ENCODE measurements around the gene ADK. TPM values are rescaled to one million over a fixed set of nuclear protein-coding genes. Genes with fewer than 3 reads are reported as not detected.

Gene ADK
- total and polyA plus RNA-seq, 2 experiments from 2014 or later = 39.9 to 53.0 TPM

DNA sequence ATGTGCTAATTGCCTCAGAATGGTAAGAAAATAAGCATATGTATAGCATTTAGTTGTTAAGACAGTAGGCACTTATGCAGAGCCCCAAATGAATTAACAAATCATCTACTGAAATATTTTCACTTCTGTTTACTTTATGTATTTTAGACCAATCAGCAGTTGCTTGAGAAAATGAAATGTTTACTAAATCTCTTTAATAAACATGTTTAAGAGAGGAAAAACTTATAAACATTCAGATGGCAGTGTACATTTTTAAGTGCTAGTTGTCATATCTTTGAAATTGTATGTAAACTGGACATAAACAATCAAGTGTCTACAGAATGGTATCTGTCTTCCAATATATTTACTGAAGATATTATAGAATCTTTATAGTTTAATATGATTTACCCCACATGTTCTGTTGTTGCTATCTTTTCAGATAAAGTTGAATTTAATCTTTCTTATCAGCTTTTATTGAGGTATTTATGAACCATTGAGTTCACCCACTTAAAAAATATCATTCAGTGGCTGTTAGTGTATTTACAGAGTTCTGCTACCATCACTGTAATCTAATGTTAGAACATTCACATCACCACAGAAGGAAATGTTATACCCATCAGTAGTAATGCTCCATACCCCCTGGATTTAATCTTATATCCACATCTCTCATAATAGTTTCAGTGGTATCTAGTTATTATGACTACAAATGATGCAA is 264.3 kb downstream of the ADK start:
- peaks cover 33% of the 10 kb centered on the region for H3K4me1 Mint-ChIP-seq
- Histone ChIP-seq H3K27me3 (ENCODE audit: insufficient read depth) (no peaks in the 10 kb centered on the region), H3K27ac (ENCODE audit: low read depth) (no peak overlapping the region), H4K20me1 (replicated peaks; ENCODE audit: insufficient read depth) (no peaks in the 10 kb centered on the region), H3K4me1 (ENCODE audit: insufficient read depth) (peaks cover 42% of the 10 kb centered on the region), H3K79me2 (replicated peaks; ENCODE audit: insufficient read depth) (no peaks in the 10 kb centered on the region), H3K36me3 (ENCODE audit: insufficient read depth) (no peaks in the 10 kb centered on the region), H3F3A (replicated peaks; ENCODE audit: low read depth) (no peaks in the 10 kb centered on the region), H3K9me2 (ENCODE audit: insufficient read depth) (no peaks in the 10 kb centered on the region), H2AFZ (no peak overlapping the region), H3K4me3 (no peak overlapping the region), H3K4me2 (peak overlapping the region; percentile 56)
- H3K4me3 Mint-ChIP-seq = no peak overlapping the region
- ATAC-seq = no peak
- H3K27me3 Mint-ChIP-seq (ENCODE audit: insufficient read depth, low read depth, poor library complexity) = no peaks in the 10 kb centered on the region
- peaks cover 19% of the 10 kb centered on the region for H3K36me3 Mint-ChIP-seq (ENCODE audit: low read depth)
- DNase-seq (ENCODE audit: low spot score) = no peak
- H3K27ac Mint-ChIP-seq = peak overlapping the region; percentile 58; the same call in 1 of the 2 replicates
- H3K9me3 Mint-ChIP-seq = peaks cover 9% of the 10 kb centered on the region; the same call in 2 of the 3 replicates
- no peak for TF ChIP-seq EZH2phosphoT487 (IDR thresholded peaks at IDR 0.05; ENCODE audit: unreplicated experiment)
- TF ChIP-seq EZH2 (IDR thresholded peaks at IDR 0.05; ENCODE audit: low read depth, unreplicated experiment) = no peak
- no peak for TF ChIP-seq JUNB (IDR thresholded peaks at IDR 0.05; ENCODE audit: unreplicated experiment)
- no peak for TF ChIP-seq STAT1 (IDR thresholded peaks at IDR 0.05; ENCODE audit: unreplicated experiment)
- no peak for TF ChIP-seq CREB1 (CRISPR knock-in tag; IDR thresholded peaks at IDR 0.05; ENCODE audit: low read depth)
- TF ChIP-seq ZNF114 (CRISPR knock-in tag; IDR thresholded peaks at IDR 0.05) = no peak
- TF ChIP-seq POLR2AphosphoS5 (IDR thresholded peaks at IDR 0.05; ENCODE audit: low read depth) = no peak
- TF ChIP-seq, protein P1, sequence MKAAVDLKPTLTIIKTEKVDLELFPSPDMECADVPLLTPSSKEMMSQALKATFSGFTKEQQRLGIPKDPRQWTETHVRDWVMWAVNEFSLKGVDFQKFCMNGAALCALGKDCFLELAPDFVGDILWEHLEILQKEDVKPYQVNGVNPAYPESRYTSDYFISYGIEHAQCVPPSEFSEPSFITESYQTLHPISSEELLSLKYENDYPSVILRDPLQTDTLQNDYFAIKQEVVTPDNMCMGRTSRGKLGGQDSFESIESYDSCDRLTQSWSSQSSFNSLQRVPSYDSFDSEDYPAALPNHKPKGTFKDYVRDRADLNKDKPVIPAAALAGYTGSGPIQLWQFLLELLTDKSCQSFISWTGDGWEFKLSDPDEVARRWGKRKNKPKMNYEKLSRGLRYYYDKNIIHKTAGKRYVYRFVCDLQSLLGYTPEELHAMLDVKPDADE (IDR thresholded peaks at IDR 0.05) = no peak
- TF ChIP-seq ZNF331 (CRISPR knock-in tag; IDR thresholded peaks at IDR 0.05; ENCODE audit: low read depth) = no peak
- TF ChIP-seq, protein P2, sequence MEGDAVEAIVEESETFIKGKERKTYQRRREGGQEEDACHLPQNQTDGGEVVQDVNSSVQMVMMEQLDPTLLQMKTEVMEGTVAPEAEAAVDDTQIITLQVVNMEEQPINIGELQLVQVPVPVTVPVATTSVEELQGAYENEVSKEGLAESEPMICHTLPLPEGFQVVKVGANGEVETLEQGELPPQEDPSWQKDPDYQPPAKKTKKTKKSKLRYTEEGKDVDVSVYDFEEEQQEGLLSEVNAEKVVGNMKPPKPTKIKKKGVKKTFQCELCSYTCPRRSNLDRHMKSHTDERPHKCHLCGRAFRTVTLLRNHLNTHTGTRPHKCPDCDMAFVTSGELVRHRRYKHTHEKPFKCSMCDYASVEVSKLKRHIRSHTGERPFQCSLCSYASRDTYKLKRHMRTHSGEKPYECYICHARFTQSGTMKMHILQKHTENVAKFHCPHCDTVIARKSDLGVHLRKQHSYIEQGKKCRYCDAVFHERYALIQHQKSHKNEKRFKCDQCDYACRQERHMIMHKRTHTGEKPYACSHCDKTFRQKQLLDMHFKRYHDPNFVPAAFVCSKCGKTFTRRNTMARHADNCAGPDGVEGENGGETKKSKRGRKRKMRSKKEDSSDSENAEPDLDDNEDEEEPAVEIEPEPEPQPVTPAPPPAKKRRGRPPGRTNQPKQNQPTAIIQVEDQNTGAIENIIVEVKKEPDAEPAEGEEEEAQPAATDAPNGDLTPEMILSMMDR (conservative IDR thresholded peaks at IDR 0.05; ENCODE audit: low read depth in 2 of 2) = no peak
- no peak for TF ChIP-seq NANOG (IDR thresholded peaks at IDR 0.05; ENCODE audit: borderline replicate concordance)
- TF ChIP-seq, protein P3, sequence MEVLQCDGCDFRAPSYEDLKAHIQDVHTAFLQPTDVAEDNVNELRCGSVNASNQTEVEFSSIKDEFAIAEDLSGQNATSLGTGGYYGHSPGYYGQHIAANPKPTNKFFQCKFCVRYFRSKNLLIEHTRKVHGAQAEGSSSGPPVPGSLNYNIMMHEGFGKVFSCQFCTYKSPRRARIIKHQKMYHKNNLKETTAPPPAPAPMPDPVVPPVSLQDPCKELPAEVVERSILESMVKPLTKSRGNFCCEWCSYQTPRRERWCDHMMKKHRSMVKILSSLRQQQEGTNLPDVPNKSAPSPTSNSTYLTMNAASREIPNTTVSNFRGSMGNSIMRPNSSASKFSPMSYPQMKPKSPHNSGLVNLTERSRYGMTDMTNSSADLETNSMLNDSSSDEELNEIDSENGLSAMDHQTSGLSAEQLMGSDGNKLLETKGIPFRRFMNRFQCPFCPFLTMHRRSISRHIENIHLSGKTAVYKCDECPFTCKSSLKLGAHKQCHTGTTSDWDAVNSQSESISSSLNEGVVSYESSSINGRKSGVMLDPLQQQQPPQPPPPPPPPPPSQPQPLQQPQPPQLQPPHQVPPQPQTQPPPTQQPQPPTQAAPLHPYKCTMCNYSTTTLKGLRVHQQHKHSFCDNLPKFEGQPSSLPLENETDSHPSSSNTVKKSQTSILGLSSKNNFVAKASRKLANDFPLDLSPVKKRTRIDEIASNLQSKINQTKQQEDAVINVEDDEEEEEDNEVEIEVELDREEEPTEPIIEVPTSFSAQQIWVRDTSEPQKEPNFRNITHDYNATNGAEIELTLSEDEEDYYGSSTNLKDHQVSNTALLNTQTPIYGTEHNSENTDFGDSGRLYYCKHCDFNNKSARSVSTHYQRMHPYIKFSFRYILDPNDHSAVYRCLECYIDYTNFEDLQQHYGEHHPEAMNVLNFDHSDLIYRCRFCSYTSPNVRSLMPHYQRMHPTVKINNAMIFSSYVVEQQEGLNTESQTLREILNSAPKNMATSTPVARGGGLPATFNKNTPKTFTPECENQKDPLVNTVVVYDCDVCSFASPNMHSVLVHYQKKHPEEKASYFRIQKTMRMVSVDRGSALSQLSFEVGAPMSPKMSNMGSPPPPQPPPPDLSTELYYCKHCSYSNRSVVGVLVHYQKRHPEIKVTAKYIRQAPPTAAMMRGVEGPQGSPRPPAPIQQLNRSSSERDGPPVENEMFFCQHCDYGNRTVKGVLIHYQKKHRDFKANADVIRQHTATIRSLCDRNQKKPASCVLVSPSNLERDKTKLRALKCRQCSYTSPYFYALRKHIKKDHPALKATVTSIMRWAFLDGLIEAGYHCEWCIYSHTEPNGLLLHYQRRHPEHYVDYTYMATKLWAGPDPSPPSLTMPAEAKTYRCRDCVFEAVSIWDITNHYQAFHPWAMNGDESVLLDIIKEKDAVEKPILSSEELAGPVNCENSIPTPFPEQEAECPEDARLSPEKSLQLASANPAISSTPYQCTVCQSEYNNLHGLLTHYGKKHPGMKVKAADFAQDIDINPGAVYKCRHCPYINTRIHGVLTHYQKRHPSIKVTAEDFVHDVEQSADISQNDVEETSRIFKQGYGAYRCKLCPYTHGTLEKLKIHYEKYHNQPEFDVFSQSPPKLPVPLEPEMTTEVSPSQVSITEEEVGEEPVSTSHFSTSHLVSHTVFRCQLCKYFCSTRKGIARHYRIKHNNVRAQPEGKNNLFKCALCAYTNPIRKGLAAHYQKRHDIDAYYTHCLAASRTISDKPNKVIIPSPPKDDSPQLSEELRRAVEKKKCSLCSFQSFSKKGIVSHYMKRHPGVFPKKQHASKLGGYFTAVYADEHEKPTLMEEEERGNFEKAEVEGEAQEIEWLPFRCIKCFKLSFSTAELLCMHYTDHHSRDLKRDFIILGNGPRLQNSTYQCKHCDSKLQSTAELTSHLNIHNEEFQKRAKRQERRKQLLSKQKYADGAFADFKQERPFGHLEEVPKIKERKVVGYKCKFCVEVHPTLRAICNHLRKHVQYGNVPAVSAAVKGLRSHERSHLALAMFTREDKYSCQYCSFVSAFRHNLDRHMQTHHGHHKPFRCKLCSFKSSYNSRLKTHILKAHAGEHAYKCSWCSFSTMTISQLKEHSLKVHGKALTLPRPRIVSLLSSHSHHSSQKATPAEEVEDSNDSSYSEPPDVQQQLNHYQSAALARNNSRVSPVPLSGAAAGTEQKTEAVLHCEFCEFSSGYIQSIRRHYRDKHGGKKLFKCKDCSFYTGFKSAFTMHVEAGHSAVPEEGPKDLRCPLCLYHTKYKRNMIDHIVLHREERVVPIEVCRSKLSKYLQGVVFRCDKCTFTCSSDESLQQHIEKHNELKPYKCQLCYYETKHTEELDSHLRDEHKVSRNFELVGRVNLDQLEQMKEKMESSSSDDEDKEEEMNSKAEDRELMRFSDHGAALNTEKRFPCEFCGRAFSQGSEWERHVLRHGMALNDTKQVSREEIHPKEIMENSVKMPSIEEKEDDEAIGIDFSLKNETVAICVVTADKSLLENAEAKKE (CRISPR knock-in tag; IDR thresholded peaks at IDR 0.05) = no peak
- TF ChIP-seq, protein P4, sequence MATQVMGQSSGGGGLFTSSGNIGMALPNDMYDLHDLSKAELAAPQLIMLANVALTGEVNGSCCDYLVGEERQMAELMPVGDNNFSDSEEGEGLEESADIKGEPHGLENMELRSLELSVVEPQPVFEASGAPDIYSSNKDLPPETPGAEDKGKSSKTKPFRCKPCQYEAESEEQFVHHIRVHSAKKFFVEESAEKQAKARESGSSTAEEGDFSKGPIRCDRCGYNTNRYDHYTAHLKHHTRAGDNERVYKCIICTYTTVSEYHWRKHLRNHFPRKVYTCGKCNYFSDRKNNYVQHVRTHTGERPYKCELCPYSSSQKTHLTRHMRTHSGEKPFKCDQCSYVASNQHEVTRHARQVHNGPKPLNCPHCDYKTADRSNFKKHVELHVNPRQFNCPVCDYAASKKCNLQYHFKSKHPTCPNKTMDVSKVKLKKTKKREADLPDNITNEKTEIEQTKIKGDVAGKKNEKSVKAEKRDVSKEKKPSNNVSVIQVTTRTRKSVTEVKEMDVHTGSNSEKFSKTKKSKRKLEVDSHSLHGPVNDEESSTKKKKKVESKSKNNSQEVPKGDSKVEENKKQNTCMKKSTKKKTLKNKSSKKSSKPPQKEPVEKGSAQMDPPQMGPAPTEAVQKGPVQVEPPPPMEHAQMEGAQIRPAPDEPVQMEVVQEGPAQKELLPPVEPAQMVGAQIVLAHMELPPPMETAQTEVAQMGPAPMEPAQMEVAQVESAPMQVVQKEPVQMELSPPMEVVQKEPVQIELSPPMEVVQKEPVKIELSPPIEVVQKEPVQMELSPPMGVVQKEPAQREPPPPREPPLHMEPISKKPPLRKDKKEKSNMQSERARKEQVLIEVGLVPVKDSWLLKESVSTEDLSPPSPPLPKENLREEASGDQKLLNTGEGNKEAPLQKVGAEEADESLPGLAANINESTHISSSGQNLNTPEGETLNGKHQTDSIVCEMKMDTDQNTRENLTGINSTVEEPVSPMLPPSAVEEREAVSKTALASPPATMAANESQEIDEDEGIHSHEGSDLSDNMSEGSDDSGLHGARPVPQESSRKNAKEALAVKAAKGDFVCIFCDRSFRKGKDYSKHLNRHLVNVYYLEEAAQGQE (IDR thresholded peaks at IDR 0.05; ENCODE audit: unreplicated experiment) = no peak
